Muscle of arm (tissue), 12 donors: ENCODE measurements around the gene TRAF6. TPM values are rescaled to one million over a fixed set of nuclear protein-coding genes. Genes with fewer than 3 reads are reported as not detected.

Experiments used
- DNase-seq: peaks from one replicate; pipeline ENCODE4 v3.0.0-alpha.2; 2013
- polyA plus RNA-seq, 12 donors: library from polyadenylated mRNA; unstranded; fragments of 120-200 nt; gene quantifications; one replicate each; pipeline ENCODE4 v1.2.1, GENCODE V29; 2013; ENCODE audit not compliant: insufficient read length in 12 of 12

Gene TRAF6
- polyA plus RNA-seq, 12 donors, result 15.7 to 22.3 (median 20.4) TPM; not detected in 1

DNA sequence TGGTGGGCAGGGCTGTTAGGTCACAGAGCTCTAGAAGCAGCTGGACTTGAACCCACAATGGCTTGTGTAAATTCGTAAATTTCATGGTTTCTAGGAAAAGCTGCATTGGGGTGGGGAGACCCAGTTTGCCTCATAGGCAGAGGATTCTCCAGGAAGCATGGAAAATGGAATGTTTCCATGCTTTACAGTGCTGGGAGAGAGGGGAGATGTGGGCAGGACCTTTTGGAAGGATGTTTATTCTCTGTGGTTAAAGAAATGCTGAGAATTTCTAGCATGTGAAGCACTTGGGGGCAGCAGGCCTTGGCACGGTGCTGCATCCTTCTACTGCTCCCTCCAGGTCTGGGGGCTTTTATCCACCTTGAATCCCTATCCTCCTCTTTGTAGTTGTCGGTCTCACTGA lies 46.3 kb downstream of the TRAF6 start:
- DNase-seq, result no peak

DNA sequence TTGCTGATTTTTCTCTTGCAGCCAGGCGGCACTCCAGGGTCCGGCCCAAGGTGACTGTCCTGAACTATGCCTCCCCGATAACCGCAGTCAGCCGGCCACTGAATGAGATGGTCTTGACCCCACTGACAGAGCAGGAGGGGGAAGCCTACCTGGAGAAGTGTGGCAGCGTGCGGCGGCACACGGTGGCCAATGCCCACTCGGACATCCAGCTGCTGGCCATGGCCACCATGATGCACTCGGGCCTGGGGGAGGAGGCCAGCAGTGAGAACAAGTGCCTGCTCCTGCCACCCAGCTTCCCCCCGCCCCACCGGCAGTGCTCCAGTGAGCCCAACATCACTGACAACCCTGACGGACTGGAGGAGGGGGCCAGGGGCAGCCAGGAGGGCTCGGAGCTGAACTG lies 47.8 kb downstream of the TRAF6 start:
- DNase-seq, result no peak

DNA sequence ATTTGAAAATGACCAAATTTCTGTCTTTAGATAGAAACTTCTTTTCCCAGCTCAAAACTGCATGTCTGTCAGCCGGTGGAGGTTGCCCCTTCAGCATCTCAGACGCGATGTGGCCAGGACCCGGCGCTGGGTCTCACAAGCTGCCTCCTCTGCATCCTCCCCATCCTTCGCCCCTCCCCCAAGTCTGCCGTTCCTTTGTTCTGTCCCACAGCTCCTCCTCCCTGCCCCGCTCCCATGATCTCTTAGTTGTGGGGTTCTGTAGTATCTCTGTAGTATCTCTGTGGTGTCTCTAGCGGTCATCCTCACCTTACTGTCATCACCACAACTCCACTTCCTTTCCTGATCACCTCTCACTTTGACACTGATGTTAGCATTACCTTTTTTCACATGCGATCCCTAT lies 49.9 kb downstream of the TRAF6 start:
- no peak for DNase-seq

DNA sequence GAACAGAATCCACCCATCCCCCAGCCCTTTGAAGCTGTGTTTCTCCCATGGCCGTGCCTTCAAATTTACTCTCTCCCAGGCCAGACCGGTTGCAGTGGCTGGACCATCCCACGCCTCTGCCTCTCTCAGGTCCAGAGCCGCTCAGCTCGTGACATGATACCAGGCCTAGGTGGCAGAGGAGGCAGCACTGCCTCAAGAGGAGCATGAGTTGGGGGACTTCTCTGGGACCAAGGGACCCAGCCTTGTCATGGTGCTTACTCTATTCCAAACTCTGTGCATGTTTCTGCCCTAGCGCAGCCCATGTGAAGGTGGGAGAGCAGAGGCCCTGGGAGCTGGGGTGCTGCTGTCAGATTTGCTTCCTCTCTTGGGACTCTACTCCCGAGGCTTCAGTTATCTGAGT lies 51.0 kb downstream of the TRAF6 start:
- no peak for DNase-seq

DNA sequence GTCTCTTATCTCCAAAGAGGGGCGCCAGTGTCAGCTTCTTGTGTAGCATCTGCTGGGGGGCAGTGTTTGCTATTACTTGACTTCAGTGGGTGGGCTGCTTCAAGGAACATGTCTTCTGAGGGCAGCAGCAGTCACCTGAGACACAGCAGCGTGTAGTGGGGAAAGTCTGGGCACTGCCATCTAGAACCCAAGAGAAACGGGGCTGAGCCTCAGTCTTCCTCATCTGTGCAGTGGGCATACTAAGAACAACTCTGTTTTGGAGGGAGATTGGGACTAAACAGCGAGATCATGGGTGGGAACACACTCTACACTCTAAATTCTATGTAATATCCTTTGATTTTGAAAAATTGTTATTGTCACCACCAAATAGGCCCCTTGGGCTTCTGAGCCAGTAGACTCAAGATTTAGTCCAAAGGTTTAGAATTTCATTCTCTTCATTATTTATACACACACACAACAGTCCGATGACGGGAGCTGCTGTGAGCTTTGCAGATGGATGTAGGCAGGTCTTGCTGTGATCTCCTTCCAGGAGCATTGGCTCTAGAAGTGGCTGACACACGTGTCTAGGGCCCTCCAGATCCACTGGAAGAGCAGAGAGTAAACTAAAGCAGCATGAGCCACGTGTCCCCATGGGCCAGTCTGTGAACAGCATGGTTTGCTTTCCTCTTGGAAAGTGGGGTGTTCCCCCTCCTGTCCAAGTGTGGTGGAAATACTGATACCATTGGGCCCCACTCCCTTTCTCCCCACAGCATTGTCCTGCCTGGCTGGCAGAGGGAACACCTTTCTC lies 51.8 kb downstream of the TRAF6 start:
- DNase-seq, result no peak

DNA sequence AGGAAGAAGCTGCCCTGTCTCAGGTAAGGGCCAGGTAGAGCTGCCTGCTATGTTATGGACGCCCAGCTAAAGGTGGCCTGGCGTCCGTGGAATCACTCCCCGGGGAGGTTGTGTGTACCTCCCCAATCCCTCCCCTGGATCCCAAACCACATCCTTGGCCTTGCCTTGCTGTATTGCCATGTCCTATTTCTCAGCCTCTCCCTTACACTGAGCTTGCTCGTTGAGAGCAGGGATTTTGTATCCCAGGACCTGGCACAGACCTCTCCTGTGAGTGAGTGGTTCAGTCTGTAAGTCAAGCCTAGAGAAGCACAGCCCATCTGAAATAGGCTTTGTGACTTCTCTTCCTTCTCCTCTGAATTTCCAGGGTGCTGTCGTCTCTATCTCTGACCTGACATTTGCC lies 53.9 kb downstream of the TRAF6 start:
- DNase-seq, result no peak

DNA sequence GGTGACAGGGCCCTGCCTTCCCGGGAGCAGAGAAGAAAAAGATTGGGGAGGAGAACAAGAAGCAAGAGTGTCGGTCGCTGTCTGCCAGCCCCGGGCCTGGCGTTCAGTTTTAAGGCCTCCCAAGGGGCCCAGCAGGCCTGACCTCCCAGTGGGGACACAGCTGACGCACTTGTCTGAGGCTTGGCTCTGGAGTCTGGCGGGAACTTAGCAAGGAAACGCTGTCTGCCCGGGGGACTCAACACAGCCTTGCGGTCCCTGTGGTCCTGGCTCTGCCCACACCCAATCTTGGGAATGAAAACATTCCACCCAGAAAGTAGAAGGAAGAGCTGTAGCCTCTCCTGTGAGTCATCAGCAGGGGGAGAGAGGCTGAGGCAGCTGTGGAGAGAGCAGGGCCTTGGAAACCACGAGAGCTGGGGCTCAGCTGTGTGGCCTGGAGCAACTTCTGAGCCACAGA lies 54.4 kb downstream of the TRAF6 start:
- peak; percentile 57 for DNase-seq

DNA sequence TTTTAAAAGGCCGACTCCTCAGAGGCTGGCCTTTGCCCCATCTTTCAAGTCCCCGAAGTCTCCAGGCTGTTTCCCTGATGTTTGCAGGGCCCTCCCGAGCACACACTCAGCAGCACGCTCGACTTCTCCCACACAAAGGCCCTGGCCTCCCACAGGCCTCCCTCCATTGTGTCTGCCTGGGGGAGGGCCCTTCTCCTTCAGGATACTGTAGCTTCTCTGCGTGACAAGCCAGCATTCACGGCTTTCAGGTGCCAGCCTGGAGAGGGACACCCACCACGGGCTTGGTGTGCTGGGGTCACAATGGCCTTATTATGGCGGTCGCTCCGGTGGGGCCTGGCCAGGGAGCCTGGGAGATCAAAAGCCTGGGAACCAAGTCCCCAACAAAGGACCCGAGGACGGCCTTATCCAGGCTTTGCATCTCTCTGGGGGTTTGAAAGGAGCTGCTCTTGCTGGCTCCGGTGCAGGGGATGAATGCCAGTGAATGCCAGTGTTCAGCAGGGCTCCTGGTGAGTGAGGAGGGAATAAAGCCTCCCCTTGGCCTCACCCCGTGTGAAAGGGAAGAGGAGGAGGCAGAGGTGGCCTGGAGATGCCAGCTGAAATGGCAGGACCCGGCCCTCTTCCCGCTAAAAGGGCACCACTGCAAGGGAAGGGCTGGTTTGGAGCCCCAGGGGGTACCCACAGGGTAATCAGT lies 55.0 kb downstream of the TRAF6 start:
- DNase-seq, result no peak

DNA sequence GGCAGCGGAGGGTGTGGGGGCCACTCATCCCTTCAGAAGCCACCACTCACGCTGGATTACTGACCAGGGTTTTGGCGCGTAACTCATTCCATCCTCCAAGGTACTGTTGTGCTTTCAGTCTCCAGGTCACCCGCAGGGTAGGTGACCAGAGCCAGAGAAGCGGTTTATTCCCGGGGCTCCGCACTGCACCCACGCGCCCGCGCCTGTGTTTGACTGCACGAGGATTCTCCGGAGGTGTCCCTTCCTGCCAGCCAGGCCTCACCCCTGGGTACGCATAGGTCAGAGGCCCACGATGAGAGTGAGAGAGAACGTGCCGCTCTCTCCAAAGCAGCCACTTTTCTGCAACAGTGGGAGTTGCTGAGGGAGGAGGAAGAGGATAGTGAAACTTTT lies 55.5 kb downstream of the TRAF6 start:
- no peak for DNase-seq

DNA sequence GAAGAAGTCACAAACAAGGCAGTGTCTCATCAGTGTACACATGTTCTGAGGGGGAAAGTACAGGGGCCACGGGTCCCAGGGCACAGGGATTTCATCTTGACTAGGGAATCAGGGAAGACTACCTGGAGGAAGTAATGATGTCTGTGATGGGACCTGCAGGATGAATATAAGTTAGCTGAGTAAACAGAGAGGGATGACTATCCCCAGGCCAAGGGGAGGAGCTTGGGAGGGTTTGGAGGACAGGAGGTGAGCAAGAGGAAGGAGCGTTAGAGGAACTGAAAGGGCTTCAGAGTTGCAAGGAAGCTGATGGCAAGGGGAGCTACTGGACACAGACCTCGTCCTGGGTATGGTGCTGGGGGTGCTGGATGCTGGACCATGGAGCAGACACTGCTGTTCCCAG lies 56.4 kb downstream of the TRAF6 start:
- no peak for DNase-seq

DNA sequence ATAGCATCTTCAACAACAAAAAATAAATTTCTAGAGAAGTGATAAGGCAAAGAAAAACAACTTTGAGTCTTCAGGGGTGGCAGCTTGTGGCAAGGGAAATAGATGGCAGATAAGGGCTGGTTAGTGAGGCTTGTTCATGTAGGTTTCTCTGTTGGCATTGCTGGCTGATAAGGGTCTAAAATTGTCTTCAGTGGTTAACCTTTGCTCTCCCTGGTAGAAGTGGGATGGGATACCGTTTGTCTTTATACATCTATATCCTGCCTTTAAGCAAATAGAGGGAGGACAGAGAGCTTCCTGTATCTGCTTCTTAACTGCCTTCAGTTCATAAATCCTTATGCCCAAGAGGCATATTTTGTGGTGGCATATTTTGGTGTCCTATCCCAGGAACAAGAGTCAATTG lies 57.1 kb downstream of the TRAF6 start:
- no peak for DNase-seq

DNA sequence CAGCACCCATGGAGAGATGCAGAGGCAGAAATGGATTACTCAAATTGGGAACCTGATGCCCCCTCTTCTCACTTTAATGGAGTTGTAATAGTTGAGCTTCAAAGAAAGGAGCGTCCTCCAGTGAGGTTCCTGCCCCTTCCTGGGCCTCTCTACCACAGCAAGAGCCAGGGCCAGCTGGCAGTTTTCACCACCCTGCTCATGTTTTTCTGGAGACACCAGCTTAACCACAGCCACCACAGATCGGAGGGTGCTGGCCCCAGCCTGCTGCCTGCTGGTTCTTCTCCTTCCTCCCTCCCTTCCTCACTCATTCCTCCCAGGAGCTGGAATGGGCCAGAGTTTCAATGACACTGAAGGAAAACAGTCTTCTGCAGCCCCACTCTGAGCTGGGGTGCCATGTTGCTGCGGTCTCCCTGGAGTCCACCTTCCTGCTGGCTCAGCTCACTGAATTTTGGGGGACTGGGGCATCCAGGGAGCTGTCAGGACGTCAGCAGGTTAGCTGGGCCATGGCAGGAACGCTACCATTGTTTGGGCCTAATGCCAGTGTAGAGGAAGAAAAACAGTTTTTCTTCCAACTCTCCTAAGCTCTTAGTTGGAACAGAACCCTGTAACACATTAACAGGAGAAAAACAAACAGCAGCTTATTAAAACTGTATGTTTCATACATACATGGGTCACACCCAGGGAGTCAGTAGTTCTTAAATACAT lies 57.7 kb downstream of the TRAF6 start:
- no peak for DNase-seq

DNA sequence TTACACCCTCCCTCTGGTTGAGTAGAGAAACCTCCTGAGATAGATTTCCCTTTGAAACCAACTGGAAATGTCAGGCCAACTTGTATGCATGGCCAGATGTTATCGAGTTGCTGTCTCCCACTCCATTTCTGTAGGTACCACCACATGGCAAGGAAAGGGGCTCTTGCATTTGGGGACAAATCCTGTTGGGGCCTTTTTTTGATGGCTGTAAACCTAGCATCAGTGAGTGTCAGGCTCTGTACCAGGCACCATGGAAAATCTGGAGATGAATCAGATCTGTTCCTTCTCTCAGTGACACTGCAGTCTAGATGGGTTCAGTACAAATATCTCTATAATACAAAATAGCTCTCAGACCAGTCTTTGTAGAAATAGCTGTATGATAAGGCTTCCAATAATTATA lies 58.4 kb downstream of the TRAF6 start:
- no peak for DNase-seq

DNA sequence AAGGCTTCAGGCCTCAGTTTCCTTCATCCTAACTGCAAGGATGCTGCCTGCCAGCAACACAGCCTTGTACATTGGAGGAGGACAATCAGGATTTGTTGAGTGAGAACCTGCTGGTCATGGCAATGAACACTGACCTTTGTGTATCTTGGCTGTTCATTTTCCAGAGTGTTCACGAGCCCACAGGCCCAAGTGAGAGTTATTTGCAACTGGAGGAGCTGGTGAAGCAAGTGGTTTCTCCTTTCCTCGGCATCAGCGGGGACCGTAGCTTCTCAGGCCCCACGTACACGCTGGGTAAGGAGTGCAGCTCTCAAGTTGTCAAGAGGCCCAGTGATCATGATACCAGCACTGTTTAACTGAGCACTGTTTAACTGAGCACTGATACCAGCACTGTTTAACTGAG lies 59.0 kb downstream of the TRAF6 start:
- no peak for DNase-seq

DNA sequence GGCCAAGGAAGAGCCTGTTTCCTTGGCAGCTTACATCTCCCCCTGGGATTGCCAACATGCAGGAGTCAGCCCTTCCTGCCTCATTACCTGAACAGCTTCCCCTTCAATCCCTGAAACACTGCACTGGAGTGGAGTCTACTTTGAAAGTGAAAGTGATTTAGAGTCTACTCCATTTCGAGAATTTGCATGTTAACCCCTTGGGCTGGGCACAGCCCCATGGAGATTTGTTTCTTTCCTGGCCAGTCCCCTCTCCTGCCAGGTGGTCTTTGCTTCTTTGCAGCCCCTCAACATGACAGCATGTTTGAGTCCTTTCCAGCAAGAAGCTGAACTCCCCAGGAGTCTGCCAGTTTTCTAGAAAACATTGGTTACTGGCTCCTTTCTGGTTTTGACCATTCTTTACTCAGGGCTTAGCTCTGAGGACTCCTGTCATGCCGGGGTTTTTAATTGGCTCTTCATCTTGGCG lies 59.9 kb downstream of the TRAF6 start:
- no peak for DNase-seq

DNA sequence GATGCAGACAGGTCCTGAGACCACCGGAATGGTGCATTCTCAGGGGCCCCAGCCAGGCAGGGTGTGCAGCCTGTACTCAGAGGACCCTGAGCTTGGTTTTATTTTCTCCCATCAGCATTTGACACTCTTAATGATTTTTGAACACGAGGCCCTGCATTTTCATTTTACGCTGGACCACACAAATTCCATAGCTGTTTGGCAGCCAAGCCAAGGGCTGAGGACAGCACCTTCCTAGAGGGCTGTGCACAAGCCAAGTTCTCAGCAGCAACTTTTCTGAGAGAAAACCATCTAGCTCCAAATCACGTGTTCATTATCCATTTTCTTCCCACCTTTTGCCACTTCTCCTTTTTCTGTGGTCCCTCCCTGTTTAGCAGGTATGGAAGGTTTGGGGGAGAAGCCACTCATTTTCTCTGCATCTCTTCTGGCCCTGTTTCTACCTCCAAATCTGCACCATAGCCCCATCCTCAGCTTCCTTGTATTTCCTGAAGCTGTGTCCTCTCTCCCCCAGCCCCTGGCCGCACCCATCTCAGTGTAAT lies 60.4 kb downstream of the TRAF6 start:
- DNase-seq, result no peak

DNA sequence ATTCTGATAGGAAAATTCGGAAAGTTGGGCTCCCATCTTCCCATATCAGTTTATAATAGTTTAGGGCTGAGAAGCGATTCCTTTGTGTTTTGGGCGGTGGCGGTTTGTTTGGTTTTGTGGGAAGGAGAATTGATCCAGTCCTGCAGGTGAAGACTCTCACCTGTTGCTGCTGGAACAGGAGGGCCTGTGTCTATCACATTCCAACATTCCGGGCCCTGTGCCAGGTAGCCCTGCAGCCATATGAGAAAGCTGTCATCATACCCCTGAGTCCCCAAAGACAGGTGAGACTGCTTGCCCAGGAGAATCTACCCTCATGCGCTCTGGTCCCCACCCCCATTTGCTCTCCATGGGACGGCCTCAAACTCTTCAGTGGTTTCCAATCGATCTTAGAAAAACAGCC lies 62.1 kb downstream of the TRAF6 start:
- DNase-seq, result no peak

DNA sequence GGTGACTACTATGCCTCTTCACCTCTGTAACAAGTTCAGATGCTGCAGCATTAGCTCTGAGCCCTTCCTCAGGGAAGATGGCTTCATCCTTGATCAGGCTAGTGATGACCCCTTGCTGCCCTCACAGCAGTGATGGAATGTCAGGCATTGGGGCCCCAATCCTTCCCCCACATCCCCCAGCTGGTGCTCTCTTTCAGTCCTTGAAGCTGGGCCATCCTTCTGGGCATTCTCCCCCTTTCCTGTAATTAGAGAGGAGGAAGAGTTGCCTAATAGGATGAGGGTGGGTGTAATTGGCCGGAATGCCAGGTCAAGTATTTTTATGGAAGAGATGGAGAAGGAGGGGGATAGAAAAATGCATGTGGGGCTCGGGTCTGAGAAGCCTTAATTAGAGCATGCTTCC lies 62.6 kb downstream of the TRAF6 start:
- DNase-seq, result no peak

DNA sequence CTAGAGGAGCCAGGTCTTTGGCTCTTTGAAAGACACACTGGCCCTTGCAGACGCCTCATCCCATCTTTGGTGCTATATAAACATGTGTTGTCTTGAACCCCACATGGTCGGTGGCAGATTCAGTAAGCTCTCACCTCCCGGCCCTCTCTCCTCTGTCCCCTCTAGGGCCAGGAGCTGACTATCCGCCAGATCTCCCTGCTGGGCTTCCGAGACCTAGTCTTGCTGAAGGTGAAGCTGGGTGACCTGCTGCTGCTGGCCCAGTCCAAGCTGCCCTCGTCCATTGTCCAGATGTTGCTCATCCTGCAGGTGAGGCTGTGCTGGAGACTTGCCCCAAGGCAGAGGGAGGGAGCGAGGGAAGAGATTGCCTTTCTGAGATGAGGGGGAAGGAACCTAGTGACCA lies 63.9 kb downstream of the TRAF6 start:
- no peak for DNase-seq

DNA sequence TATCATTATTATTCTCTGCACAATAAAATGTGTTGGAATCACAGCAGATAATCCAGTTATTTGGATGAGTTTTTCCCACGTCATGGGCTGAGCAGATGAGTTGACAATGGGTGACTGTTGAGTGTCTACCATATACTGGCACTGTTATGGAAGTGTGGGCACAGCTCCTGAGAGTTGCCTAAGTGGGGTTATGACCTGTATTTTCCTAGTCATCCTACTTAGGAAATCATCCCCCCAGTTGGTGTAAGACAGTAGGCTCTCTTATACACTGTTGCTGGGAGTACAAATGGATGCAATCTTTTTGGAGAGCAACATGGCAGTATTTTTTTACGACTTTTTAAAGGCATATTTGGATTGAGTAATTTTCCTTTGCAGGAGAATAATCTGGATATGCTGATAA lies 66.4 kb downstream of the TRAF6 start:
- DNase-seq, result no peak

DNA sequence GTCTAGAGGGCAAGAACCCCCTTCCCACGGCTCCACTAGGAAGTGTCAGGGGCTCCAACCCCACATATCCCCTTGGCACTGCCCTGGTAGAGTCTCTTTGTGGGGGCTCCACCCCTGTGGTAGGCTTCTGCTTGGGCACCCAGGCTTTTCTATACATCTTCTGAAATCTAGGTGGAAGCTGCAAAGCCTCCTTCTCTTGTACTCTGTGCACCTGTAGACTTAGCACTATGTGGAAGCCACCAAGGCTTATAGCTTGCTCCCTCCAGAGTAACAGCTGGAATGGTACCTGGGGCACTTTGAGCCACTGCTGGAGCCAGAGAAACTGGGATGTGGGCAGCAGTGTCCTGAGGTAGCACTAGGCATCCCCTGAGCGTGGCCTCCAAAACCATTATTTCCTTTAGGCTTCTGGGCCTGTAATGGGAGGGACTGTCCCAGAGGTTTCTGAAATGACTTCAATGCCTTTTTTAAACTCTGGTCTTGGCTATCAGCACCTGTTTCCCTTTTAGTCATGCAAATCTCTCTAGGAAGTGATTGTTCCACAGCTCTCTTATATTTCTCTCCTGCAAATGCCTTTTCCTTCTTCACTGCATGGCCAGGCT lies 68.4 kb downstream of the TRAF6 start:
- no peak for DNase-seq

DNA sequence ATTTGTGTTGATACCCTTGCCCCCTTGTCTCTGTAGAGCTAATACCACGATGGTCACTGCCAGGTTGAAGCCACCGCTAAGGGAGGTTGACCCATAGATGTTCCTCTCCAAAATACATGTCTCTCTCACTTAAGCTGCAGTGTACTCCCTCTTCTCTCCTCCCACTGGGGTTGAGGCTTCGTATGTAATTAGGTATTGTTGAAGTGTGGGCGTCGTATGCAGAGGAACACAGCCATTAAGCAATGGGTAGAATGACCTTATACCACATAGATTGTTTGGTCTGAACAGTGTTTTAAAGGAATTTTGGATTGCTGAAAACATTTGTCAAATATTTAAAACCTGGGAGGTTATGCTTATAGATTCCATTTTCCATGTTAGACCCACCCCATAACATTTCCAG lies 71.9 kb downstream of the TRAF6 start:
- DNase-seq, result no peak
